ENCODE measurements around the gene ZNF217.

DNA sequence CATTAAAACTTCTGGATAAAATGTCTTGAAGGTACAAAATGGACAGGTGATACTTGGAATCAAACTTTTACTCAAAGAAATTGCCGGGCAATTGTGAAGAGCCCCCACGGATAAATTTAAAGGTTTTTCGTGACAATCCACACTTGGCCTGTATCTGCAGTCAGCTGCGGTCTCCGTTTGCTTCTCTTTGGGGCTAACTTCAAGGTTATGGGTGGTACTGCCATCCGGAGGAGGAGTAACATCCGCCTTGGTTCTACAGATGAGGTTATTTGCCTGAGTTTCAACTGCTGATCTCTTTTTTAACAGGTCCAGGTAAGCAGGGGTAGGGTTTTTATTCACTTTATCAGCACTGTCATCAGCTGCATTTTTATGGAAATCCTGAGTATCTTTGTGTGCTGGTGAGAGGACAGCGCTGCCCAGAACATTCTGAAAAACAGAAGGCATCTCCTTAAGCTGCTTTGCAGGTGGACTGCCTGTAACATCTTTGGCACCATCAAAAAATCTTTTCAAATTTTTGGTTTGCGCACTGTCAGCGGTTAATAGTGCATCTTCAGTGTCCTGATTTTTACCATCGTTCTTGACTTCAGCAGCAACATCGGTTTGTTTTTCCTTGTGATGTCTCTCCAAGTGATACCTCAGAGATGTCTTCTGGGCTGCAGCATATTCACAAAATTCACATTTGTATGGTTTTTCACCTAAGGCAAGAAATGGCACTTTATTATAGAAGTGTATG lies 16.9 kb downstream of the ZNF217 start:
- TF ChIP-seq, protein P1, sequence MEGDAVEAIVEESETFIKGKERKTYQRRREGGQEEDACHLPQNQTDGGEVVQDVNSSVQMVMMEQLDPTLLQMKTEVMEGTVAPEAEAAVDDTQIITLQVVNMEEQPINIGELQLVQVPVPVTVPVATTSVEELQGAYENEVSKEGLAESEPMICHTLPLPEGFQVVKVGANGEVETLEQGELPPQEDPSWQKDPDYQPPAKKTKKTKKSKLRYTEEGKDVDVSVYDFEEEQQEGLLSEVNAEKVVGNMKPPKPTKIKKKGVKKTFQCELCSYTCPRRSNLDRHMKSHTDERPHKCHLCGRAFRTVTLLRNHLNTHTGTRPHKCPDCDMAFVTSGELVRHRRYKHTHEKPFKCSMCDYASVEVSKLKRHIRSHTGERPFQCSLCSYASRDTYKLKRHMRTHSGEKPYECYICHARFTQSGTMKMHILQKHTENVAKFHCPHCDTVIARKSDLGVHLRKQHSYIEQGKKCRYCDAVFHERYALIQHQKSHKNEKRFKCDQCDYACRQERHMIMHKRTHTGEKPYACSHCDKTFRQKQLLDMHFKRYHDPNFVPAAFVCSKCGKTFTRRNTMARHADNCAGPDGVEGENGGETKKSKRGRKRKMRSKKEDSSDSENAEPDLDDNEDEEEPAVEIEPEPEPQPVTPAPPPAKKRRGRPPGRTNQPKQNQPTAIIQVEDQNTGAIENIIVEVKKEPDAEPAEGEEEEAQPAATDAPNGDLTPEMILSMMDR (IDR thresholded peaks at IDR 0.05) = no peak
- no peak for TF ChIP-seq POLR2A (IDR thresholded peaks at IDR 0.05)

Data from right lobe of liver (tissue), 4 donors.